NB4 (cell line): ENCODE measurements around the gene MARK2.

ENCODE experiments used
- DNase-seq: peaks from one replicate; pipeline ENCODE4 v3.0.0; 2010; ENCODE audit warnings: low read depth
- H3K4me3 ChIP-seq: one replicate; pipeline ENCODE4 v1.5.1; 2011; ENCODE audit warnings: mild to moderate bottlenecking, low read depth, low read length, moderate library complexity
- MYC ChIP-seq: IDR thresholded peaks from 2 replicates; pipeline ENCODE4 v1.6.1; 2011; ENCODE audit warnings: low read depth, low read length
- POLR2A ChIP-seq: IDR thresholded peaks from 2 replicates; pipeline ENCODE4 v1.6.1; 2011; ENCODE audit warnings: mild to moderate bottlenecking; ENCODE audit not compliant: insufficient read length; ENCODE audit errors: extremely low read depth
- TF ChIP-seq, protein P1 (sequence below): IDR thresholded peaks from one replicate; pipeline ENCODE4 v1.5.1; 2012; ENCODE audit warnings: low read depth, low read length
- TF ChIP-seq, protein P2 (sequence below): IDR thresholded peaks from 2 replicates; pipeline ENCODE4 v1.6.1; 2011; ENCODE audit warnings: low read depth, low read length

MARK2 gene

DNA sequence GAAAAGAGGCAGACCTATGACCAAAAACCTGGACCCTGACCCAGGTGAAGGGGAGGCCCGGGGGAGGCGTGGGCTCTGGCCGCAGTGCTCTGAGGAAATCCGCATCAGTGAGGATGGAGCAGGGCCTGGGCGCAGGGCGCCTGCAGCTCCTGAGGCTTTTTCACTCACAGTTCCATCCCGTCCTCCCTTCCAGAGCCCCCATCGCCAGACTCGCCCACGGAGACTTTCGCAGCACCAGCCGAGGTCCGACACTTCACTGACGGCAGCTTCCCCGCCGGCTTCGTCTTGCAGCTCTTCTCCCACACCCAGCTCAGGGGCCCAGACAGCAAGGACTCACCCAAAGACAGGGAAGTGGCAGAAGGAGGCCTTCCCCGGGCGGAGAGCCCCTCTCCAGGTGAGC lies 20.3 kb upstream of the MARK2 start:
- TF ChIP-seq, protein P1, sequence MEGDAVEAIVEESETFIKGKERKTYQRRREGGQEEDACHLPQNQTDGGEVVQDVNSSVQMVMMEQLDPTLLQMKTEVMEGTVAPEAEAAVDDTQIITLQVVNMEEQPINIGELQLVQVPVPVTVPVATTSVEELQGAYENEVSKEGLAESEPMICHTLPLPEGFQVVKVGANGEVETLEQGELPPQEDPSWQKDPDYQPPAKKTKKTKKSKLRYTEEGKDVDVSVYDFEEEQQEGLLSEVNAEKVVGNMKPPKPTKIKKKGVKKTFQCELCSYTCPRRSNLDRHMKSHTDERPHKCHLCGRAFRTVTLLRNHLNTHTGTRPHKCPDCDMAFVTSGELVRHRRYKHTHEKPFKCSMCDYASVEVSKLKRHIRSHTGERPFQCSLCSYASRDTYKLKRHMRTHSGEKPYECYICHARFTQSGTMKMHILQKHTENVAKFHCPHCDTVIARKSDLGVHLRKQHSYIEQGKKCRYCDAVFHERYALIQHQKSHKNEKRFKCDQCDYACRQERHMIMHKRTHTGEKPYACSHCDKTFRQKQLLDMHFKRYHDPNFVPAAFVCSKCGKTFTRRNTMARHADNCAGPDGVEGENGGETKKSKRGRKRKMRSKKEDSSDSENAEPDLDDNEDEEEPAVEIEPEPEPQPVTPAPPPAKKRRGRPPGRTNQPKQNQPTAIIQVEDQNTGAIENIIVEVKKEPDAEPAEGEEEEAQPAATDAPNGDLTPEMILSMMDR = no peak
- TF ChIP-seq, protein P2, sequence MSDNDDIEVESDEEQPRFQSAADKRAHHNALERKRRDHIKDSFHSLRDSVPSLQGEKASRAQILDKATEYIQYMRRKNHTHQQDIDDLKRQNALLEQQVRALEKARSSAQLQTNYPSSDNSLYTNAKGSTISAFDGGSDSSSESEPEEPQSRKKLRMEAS = no peak
- TF ChIP-seq POLR2A = no peak
- no peak for TF ChIP-seq MYC
- H3K4me3 ChIP-seq = no peak overlapping the region

DNA sequence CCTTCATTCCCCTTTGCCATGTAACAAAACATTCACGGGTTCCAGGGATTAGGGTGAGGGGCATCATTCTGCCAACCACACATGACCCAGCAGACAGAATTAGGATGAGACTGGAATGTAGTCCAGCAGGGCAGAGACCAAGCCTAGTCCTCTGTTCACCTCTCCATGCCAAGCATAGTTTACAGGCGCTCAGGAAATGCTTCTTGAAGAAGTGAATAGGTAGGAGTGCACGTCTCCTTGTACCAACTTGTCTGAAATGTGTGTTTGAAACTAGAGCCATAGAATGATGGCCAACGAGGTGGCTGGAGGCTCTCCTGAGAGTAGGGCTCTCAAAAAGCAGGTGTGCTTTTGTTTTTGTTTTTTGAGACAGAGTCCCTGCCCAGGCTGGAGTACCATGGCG lies 17.5 kb upstream of the MARK2 start:
- TF ChIP-seq, protein P2 = no peak
- TF ChIP-seq POLR2A = no peak
- no peak for TF ChIP-seq MYC
- TF ChIP-seq, protein P1 = no peak
- H3K4me3 ChIP-seq = no peak overlapping the region
- DNase-seq = no peak

More for the DNA sequence above, 20.3 kb upstream of the MARK2 start:
- DNase-seq = no peak

DNA sequence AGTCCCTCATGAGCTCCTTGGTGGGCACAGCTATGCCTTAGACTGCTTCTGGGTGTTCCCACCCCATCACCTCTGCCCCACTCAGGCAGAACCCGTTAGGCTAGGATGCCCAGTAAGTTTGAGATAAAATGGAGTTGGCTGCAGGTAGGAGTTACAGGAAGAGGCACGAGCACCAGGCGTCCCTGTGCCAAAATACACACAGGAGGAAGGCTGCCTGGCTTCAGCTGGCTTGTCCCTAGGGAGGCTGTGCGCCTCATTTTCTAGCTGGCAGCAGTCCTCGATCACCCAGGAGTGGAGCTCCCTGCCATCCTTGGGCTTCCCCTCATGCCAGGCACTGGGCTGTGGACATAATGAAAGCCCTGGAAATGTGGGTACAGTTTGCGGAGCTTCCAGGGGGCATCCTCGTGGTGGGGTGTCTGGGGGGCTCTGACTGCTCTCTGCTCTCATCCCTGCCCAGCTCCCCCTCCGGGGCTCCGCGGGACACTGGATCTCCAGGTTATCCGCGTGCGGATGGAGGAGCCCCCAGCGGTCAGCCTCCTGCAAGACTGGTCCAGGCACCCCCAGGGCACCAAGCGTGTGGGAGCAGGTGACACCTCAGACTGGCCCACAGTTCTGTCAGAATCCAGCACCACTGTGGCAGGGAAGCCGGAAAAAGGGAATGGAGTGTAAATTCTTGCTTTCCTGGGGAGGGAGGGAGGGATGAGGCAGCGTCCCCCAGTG lies 12.3 kb upstream of the MARK2 start:
- H3K4me3 ChIP-seq = no peak overlapping the region
- DNase-seq = no peak

DNA sequence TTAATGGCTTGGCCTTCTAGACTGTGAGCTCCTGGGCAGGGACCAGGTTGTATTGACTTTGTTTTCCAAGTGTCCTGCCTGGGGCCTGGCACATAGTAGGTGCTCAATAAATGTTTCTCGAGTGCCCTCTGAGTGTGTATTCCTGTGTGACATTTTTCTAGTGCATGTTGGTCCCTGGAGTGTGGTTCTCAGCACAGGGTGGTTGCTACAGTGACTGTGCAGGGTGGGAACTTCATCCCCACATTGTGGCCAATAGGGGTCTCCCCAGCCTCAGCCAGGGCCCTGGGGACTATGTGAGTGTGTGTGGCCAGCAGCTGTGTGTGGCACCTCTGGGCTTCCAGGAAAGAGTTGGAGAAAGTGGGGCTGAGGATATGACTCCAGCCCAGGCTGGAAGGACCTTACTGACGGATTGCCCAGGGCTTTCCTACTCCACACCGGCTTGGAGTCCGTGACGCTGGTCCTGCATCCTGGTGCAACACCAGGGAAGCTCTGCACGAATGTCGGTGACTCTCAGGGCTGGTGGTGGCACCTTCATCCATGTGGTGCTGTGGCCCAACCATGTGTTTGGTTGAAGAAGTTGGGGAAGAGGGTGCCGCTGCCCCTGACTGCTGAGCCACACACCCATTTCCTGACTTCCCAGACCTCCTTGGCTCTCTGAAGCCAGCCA lies 9.0 kb upstream of the MARK2 start:
- no peak for TF ChIP-seq MYC
- TF ChIP-seq, protein P2 = no peak
- TF ChIP-seq, protein P1 = peak; percentile 56
- TF ChIP-seq POLR2A = no peak
- no peak overlapping the region for H3K4me3 ChIP-seq
- DNase-seq = peak; percentile 72

More for the DNA sequence above, 12.3 kb upstream of the MARK2 start:
- TF ChIP-seq POLR2A = no peak
- TF ChIP-seq, protein P1 = no peak
- TF ChIP-seq, protein P2 = no peak
- TF ChIP-seq MYC = no peak

DNA sequence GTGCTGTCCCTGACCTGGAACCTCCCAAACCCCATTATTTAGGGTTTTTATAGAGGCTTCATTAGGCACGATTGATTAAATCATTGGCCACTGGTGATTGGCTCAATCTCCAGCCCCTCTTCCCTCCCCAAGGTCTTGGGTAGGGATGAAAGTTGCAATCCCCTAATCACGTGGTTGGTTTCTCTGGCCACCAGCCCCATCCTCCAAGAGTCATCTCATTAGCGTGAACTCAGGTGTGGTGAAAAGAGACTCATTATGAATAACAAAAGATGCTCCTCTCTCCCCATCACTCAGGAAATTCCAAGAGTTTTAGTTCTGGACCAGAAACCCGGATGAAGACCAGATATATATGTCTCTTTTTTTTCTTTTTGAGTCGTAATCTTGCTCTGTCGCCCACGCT lies 7.6 kb upstream of the MARK2 start:
- no peak overlapping the region for H3K4me3 ChIP-seq
- TF ChIP-seq POLR2A (no peak), MYC (no peak)
- TF ChIP-seq, protein P2 = no peak
- TF ChIP-seq, protein P1 = no peak
- no peak for DNase-seq
